HepG2 (cell line): ENCODE results near the gene EPS8. TPM values are rescaled to one million over a fixed set of nuclear protein-coding genes. Genes with fewer than 3 reads are reported as not detected.
A peak's percentile ranks its signal among the peaks of the same experiment; 100 is the strongest.

Source experiments
- EP300 ChIP-seq, 3 experiments: sonication (generic) in 1 of 3; formaldehyde crosslinking in 1 of 3; IDR thresholded peaks; 2 replicates each; pipeline versions ENCODE4 v1.5.1 to v1.6.1; 2011 to 2020; ENCODE audit warnings: low read depth in 2 of 3, low read length in 2 of 3, borderline replicate concordance in 1 of 3, improper control_type of control experiment in 1 of 3, mild to moderate bottlenecking in 1 of 3, missing genetic modification reagents in 1 of 3, moderate library complexity in 1 of 3
- FOXJ3 ChIP-seq: sonication (generic); formaldehyde crosslinking; IDR thresholded peaks from 2 replicates; pipeline ENCODE4 v1.4.0; 2020; ENCODE audit warnings: missing genetic modification reagents, mild to moderate bottlenecking, borderline replicate concordance
- FOXK1 ChIP-seq: sonication (generic); formaldehyde crosslinking; IDR thresholded peaks from 2 replicates; pipeline ENCODE4 v1.4.0; 2020; ENCODE audit warnings: low read depth, missing genetic modification reagents, borderline replicate concordance
- FOXO1 ChIP-seq: sonication (generic); formaldehyde crosslinking; IDR thresholded peaks from 2 replicates; pipeline ENCODE4 v1.4.0; 2020; ENCODE audit warnings: missing genetic modification reagents
- GFI1 ChIP-seq: sonication (generic); formaldehyde crosslinking; IDR thresholded peaks from 2 replicates; pipeline ENCODE4 v1.5.0; 2020; ENCODE audit warnings: missing genetic modification reagents, mild to moderate bottlenecking, borderline replicate concordance
- KLF13 ChIP-seq: sonication (generic); formaldehyde crosslinking; IDR thresholded peaks from 2 replicates; pipeline ENCODE4 v1.4.0; 2020; ENCODE audit warnings: mild to moderate bottlenecking, missing genetic modification reagents
- LCORL ChIP-seq, 2 experiments: fragments of 450-650 bp in 1 of 2; sonication (generic) in 1 of 2; formaldehyde crosslinking in 1 of 2; IDR thresholded peaks; 2 replicates each; pipeline versions ENCODE4 v1.5.0 to v1.6.1; 2017 to 2020; ENCODE audit warnings: antibody characterized with exemption in 1 of 2, missing genetic modification reagents in 1 of 2
- NR2C2 ChIP-seq: sonication (generic); formaldehyde crosslinking; IDR thresholded peaks from 2 replicates; pipeline ENCODE4 v1.4.0; 2020; ENCODE audit warnings: missing genetic modification reagents, mild to moderate bottlenecking, moderate library complexity, borderline replicate concordance
- NR2F1 ChIP-seq, 2 experiments: fragments of 450-650 bp in 1 of 2; formaldehyde crosslinking in 1 of 2; IDR thresholded peaks; 2 replicates each; pipeline versions ENCODE4 v1.5.0 to v1.6.1; 2016 to 2020; ENCODE audit warnings: mild to moderate bottlenecking in 1 of 2, missing compliant biosample characterization in 1 of 2, missing genetic modification reagents in 1 of 2, moderate library complexity in 1 of 2
- RCOR2 ChIP-seq: IDR thresholded peaks from 2 replicates; pipeline ENCODE4 v1.6.1; 2016; ENCODE audit warnings: missing biosample characterization, missing genetic modification reagents
- SP5 ChIP-seq: IDR thresholded peaks from 2 replicates; pipeline ENCODE4 v1.6.1; 2016; ENCODE audit warnings: low read depth, borderline replicate concordance
- THAP11 ChIP-seq: IDR thresholded peaks from 2 replicates; pipeline ENCODE4 v1.6.1; 2016; ENCODE audit warnings: missing biosample characterization, missing genetic modification reagents
- ZC3H4 ChIP-seq: sonication (generic); formaldehyde crosslinking; IDR thresholded peaks from 2 replicates; pipeline ENCODE4 v1.4.0; 2020; ENCODE audit warnings: missing genetic modification reagents, borderline replicate concordance
- ZFP1 ChIP-seq: IDR thresholded peaks from 2 replicates; pipeline ENCODE4 v1.6.1; 2016
- ZFP36L1 ChIP-seq: sonication (generic); formaldehyde crosslinking; IDR thresholded peaks from 2 replicates; pipeline ENCODE4 v1.8.0; 2022; ENCODE audit warnings: mild to moderate bottlenecking, missing genetic modification reagents, moderate library complexity
- ZNF644 ChIP-seq: IDR thresholded peaks from 2 replicates; pipeline ENCODE4 v1.6.1; 2016; ENCODE audit warnings: low read depth
- polyA plus RNA-seq, 8 experiments: library from polyadenylated mRNA; depleted of rRNA in 3 of 8; stranded (reverse) in 7 of 8; unstranded in 1 of 8; fragments of >200 nt; fragmentation: Illumina TruSeq in 4 of 8; extraction: Trizol in 4 of 8; gene quantifications; 2 replicates each; pipeline versions ENCODE4 v1.2.1 to v1.2.3, GENCODE V29; 2011 to 2016; ENCODE audit warnings: low read depth in 4 of 8, missing spikeins in 1 of 8, mixed read lengths in 1 of 8; ENCODE audit not compliant: insufficient read depth in 1 of 8
- total RNA-seq, 5 experiments: library from RNA; depleted of rRNA; stranded (reverse); fragments of >200 nt; fragmentation: Illumina TruSeq; extraction: Trizol; gene quantifications; 2 replicates each; pipeline ENCODE4 v1.2.3, GENCODE V29; 2016; ENCODE audit warnings: low read depth in 1 of 5
- TF ChIP-seq, protein P1 (sequence below): sonication (generic); formaldehyde crosslinking; IDR thresholded peaks from 2 replicates; pipeline ENCODE4 v1.8.0; 2022; ENCODE audit warnings: mild to moderate bottlenecking, missing genetic modification reagents
- TF ChIP-seq, protein P2 (sequence below): sonication (generic); formaldehyde crosslinking; IDR thresholded peaks from 2 replicates; pipeline ENCODE4; 2020; ENCODE audit warnings: missing genetic modification reagents, mild to moderate bottlenecking, borderline replicate concordance
- TF ChIP-seq, protein P3 (sequence below): sonication (generic); formaldehyde crosslinking; IDR thresholded peaks from 2 replicates; pipeline ENCODE4 v1.5.1; 2020; ENCODE audit warnings: missing genetic modification reagents, mild to moderate bottlenecking, borderline replicate concordance
- TF ChIP-seq, protein P4 (sequence below): sonication (generic); formaldehyde crosslinking; IDR thresholded peaks from 2 replicates; pipeline ENCODE4 v1.4.0; 2020; ENCODE audit warnings: mild to moderate bottlenecking, missing genetic modification reagents

The EPS8 gene
- total and polyA plus RNA-seq, 2 of the 13 experiments (the other 11 are each of a cell fraction or from before 2014, with no cell fraction given), result 37.1 to 43.4 TPM

DNA sequence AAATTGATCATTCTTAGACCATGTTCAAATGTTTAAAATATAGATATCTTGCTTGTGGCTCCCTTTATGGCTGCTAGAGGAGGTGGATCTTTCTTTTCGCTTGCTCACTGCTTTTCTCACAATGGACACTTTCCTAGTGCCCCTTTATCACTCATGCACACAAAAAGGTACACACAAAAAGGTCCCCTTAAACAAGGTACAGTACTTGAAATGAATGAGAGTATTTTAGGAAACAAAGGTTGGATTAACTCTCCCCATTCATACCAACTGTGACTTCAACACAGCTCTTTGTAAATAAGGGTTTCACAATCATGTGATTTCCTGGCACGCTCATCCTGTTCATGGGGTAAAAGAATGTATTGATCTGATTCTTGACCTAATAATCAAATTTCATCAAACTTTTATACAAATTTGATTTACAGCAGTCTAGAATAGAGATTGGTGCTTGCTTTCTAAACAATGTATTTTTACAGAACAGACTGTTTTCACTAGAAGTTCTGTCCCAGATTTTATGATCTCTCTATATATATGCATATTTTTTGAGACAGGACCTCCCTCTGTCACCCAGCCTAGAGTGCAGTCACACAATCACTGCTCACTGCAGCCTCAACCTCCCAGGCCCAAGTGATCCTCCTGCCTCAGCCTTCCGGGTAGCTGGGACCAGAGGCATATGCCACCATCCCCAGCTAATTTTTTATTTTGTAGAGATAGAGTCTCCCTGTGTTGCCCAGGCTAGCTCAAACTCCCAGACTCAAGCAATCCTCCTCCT, 34.4 kb upstream of the EPS8 start (continued):
- TF ChIP-seq, protein P1, sequence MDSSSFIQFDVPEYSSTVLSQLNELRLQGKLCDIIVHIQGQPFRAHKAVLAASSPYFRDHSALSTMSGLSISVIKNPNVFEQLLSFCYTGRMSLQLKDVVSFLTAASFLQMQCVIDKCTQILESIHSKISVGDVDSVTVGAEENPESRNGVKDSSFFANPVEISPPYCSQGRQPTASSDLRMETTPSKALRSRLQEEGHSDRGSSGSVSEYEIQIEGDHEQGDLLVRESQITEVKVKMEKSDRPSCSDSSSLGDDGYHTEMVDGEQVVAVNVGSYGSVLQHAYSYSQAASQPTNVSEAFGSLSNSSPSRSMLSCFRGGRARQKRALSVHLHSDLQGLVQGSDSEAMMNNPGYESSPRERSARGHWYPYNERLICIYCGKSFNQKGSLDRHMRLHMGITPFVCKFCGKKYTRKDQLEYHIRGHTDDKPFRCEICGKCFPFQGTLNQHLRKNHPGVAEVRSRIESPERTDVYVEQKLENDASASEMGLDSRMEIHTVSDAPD (CRISPR knock-in tag), result 0 out of 2 replicates have a peak, but pooled peaks have one; percentile 11
- peak; percentile 80; the same call in 1 of the 2 replicates for TF ChIP-seq FOXK1
- TF ChIP-seq, protein P2, sequence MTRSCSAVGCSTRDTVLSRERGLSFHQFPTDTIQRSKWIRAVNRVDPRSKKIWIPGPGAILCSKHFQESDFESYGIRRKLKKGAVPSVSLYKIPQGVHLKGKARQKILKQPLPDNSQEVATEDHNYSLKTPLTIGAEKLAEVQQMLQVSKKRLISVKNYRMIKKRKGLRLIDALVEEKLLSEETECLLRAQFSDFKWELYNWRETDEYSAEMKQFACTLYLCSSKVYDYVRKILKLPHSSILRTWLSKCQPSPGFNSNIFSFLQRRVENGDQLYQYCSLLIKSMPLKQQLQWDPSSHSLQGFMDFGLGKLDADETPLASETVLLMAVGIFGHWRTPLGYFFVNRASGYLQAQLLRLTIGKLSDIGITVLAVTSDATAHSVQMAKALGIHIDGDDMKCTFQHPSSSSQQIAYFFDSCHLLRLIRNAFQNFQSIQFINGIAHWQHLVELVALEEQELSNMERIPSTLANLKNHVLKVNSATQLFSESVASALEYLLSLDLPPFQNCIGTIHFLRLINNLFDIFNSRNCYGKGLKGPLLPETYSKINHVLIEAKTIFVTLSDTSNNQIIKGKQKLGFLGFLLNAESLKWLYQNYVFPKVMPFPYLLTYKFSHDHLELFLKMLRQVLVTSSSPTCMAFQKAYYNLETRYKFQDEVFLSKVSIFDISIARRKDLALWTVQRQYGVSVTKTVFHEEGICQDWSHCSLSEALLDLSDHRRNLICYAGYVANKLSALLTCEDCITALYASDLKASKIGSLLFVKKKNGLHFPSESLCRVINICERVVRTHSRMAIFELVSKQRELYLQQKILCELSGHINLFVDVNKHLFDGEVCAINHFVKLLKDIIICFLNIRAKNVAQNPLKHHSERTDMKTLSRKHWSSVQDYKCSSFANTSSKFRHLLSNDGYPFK (CRISPR knock-in tag), result no peak
- TF ChIP-seq NR2F1 (CRISPR knock-in tag; IDR thresholded peaks at IDR 0.05), result peak; percentile 28 to 51; a peak in 2 of 4 replicates
- TF ChIP-seq LCORL (IDR thresholded peaks at IDR 0.05), result peak; percentile 59; the same call in 1 of the 2 replicates
- 0 out of 2 replicates have a peak, but pooled peaks have one; percentile 47 for TF ChIP-seq LCORL (CRISPR knock-in tag; IDR thresholded peaks at IDR 0.05)
- TF ChIP-seq FOXJ3 (CRISPR knock-in tag), result peak; percentile 89
- TF ChIP-seq, protein P3, sequence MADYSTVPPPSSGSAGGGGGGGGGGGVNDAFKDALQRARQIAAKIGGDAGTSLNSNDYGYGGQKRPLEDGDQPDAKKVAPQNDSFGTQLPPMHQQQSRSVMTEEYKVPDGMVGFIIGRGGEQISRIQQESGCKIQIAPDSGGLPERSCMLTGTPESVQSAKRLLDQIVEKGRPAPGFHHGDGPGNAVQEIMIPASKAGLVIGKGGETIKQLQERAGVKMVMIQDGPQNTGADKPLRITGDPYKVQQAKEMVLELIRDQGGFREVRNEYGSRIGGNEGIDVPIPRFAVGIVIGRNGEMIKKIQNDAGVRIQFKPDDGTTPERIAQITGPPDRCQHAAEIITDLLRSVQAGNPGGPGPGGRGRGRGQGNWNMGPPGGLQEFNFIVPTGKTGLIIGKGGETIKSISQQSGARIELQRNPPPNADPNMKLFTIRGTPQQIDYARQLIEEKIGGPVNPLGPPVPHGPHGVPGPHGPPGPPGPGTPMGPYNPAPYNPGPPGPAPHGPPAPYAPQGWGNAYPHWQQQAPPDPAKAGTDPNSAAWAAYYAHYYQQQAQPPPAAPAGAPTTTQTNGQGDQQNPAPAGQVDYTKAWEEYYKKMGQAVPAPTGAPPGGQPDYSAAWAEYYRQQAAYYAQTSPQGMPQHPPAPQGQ (CRISPR knock-in tag), result no peak
- TF ChIP-seq ZNF644, result peak; percentile 60
- TF ChIP-seq EP300 (IDR thresholded peaks at IDR 0.05; ENCODE audit: low read depth in 2 of 2, low read length in 2 of 2), result peak; percentile 75 to 90
- 0 out of 2 replicates have a peak, but pooled peaks have one; percentile 28 for TF ChIP-seq EP300 (CRISPR knock-in tag; IDR thresholded peaks at IDR 0.05; ENCODE audit: borderline replicate concordance)
- no peak for TF ChIP-seq ZC3H4 (CRISPR knock-in tag)
- TF ChIP-seq, protein P4, sequence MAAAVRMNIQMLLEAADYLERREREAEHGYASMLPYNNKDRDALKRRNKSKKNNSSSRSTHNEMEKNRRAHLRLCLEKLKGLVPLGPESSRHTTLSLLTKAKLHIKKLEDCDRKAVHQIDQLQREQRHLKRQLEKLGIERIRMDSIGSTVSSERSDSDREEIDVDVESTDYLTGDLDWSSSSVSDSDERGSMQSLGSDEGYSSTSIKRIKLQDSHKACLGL (CRISPR knock-in tag), result no peak
- TF ChIP-seq KLF13 (CRISPR knock-in tag), result no peak
- TF ChIP-seq SP5 (CRISPR knock-in tag), result peak; percentile 59; the same call in 1 of the 2 replicates
- TF ChIP-seq THAP11, result peak; percentile 69
- peak; percentile 75 for TF ChIP-seq RCOR2 (CRISPR knock-in tag)
- no peak; the same call in 1 of the 2 replicates for TF ChIP-seq ZFP36L1 (CRISPR knock-in tag)
- no peak for TF ChIP-seq NR2C2 (CRISPR knock-in tag)
- TF ChIP-seq GFI1, result peak; percentile 73; the same call in 1 of the 2 replicates
- TF ChIP-seq FOXO1 (CRISPR knock-in tag), result peak; percentile 84
- TF ChIP-seq ZFP1 (CRISPR knock-in tag), result 0 out of 2 replicates have a peak, but pooled peaks have one; percentile 21
